HG02588 (cell line): ENCODE results near the gene HTT.
"Not testable (repeated sequence)": the region's sequence is repeated elsewhere in the genome, so short reads cannot be mapped to it uniquely, and the experiment has no call there.

Source experiments
- ATAC-seq: cut with Tn5 transposase; IDR thresholded peaks from one replicate; pipeline ENCODE4 v1.9.1; 2021; ENCODE audit warnings: mild to moderate bottlenecking, moderate library complexity; ENCODE audit not compliant: unreplicated experiment

The HTT gene

GRCh38 chr4:3077796-3078195 is 3.3 kb downstream of the HTT start:
- peak; percentile 23 for ATAC-seq

- ATAC-seq: peak; percentile 30
These were observed 5.2 kb downstream of the HTT start for GRCh38 chr4:3079694-3080123.

GRCh38 chr4:3082925-3083515 is 8.5 kb downstream of the HTT start:
- ATAC-seq: no peak

GRCh38 chr4:3083732-3084131 is 9.3 kb downstream of the HTT start:
- no peak for ATAC-seq

- no peak for ATAC-seq
These were observed 11.6 kb downstream of the HTT start for GRCh38 chr4:3085948-3086670.

GRCh38 chr4:3087115-3087797 is 12.8 kb downstream of the HTT start:
- no peak for ATAC-seq

GRCh38 chr4:3091464-3091863 is 17.0 kb downstream of the HTT start:
- no peak for ATAC-seq

GRCh38 chr4:3094701-3095100 is 20.2 kb downstream of the HTT start:
- not testable (repeated sequence) for ATAC-seq

- no peak for ATAC-seq
These were observed 21.7 kb downstream of the HTT start for GRCh38 chr4:3096202-3096601.

GRCh38 chr4:3098346-3098745 is 23.9 kb downstream of the HTT start:
- ATAC-seq: no peak

GRCh38 chr4:3106339-3107186 is 32.1 kb downstream of the HTT start:
- peak; percentile 97 for ATAC-seq

- no peak for ATAC-seq
These were observed 32.8 kb downstream of the HTT start for GRCh38 chr4:3107271-3107670.

- ATAC-seq: no peak
These were observed 33.2 kb downstream of the HTT start for GRCh38 chr4:3107691-3108121.

- no peak for ATAC-seq
These were observed 33.7 kb downstream of the HTT start for GRCh38 chr4:3108211-3108610.

- ATAC-seq: no peak
These were observed 37.0 kb downstream of the HTT start for GRCh38 chr4:3111461-3111860.

- no peak for ATAC-seq
These were observed 37.7 kb downstream of the HTT start for GRCh38 chr4:3112201-3112600.

GRCh38 chr4:3112609-3113469 is 38.4 kb downstream of the HTT start:
- no peak for ATAC-seq

GRCh38 chr4:3114377-3114776 is 39.9 kb downstream of the HTT start:
- ATAC-seq: no peak

- ATAC-seq: no peak
These were observed 41.3 kb downstream of the HTT start for GRCh38 chr4:3115637-3116270.

- no peak for ATAC-seq
These were observed 42.5 kb downstream of the HTT start for GRCh38 chr4:3116955-3117354.
